Stimulated activated CD8-positive, alpha-beta memory T cell treated with anti-CD3 and anti-CD28 coated beads, Interleukin-2, amount 100 ng/mL, for 1 hour (primary cell): ENCODE measurements around the gene SVIP.

Source experiments
- DNase-seq, 2 donors: peaks; one replicate each; pipeline ENCODE4 v3.0.0-alpha.2; 2020; ENCODE audit warnings: low read depth in 2 of 2

SVIP gene

DNA sequence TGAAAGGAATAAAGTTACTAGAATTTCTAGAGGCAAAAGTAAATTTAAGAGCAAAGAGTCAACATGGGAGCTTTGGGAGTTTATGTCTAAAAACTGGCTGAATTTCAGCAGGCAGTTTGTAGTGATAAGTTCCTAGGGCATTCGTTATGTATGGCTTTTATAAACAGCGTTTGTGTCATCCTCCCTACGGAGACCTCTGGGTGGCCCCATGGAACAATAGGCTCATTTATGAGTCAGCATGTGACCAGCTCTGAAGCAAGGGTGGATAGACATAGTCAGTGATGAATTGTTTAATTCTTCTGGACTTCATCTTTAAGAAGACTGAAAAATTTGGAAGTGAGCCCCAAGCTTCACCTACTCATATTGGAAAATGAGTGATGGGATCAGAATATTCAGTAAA, 37.1 kb downstream of the SVIP start:
- no peak for DNase-seq

DNA sequence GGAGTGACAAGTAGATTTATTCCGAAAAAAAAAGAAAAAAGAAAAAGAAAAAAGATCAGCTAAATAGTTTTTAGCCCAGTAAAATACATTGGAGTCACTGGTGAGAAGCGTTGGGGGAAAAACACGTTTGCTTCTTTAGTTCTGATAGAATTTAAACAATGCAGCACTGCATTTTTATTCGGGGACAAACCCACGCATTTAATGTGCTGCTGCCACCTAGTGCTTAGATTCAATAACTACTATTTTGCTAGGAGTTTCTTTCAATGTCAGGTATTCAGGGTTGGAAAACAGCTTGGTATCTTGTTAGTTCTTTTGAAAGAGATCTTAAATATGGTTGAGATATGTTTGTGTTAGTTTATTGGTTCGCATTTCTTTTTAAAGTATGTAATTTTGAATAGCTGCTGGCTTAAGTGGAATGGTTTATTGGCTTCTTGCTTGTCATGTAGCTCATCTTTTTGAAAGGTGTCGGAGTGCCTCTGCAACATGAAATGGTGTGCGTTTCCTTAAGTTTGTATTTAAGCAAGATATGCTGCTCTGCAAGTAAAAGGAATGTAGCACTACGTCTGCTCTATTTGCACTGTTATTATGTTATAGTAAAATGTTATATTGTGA, 41.9 kb downstream of the SVIP start:
- DNase-seq = no peak

DNA sequence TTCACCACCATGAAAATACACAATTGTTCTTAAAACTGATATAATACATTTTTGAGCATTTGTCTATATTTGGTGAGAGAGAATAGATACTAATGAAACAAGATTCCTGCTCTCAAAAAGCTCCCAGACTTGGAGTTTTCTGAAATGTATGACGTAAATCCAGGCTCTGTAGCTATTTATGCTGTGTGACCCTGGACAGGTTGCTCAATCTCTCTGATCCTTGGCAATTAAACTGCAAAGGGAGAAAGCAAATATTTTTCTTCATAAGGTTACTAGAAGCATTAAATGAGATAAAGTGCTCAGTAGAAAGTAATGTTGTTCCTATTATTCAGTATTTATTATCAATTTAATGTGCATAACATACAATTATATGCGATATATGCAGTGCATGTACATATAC, 42.5 kb downstream of the SVIP start:
- no peak for DNase-seq

GRCh38 chr11:22786475-22786874, 43.1 kb downstream of the SVIP start:
- no peak for DNase-seq

DNA sequence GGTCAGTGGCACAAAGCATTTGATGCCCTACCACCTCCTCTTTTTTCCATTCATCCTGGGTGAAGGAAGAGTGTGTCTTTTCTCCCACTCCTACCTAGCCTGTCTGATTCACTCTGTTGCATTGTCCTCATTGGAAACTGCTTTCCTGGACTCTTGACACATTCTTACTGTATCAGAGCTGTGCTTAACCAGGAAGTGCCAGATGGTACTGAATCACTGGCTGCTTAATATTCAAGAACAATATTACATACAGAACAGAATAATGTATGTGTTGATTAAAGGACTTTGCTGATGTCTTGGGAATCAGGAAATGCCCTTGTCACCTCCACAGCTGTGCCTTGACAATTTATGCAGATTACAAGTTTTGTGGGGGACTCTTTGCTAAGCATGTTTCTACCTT, 44.4 kb downstream of the SVIP start:
- no peak for DNase-seq

GRCh38 chr11:22780952-22781593, 48.5 kb downstream of the SVIP start:
- no peak for DNase-seq

- DNase-seq = no peak
These were observed 49.8 kb downstream of the SVIP start for GRCh38 chr11:22779850-22780249.

DNA sequence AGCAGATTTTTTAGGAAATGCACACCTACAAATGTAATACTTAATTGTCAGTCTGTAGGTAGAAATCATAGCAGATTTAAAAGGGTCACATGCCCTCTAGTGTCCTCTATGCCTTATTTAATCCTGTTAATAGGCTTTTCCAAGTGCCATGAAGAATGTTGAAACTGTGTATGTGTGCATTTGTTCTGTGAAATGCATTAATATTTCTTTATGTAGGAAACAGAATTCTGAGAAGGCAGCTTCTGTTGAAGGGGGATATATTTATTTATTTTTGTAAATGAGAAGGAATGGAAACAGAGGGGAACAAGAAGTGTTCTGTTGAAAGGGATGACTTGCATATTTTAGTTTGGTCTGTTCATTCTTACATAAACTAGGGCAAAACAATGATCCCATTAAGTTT, 51.0 kb downstream of the SVIP start:
- no peak for DNase-seq

GRCh38 chr11:22775248-22775647, 54.4 kb downstream of the SVIP start:
- DNase-seq = no peak

DNA sequence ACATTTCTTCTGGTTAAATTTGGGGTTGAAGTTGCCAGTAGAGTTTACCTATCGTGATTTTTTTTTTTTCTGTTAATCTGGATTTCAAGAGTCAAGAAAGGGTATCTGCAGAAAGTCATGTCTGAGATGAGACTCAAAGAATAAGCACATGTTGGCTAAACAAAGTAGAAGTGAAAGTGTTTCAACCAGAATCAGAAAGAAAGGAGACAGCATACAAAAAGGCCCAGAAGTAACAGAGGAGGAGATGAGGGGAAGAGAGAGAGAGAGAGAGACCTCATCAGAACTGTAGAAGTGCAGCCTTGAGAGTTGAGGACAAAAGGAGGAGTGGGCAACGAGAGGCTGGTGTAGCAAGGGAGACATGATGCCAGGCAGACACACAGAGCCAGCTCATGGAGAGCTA, 54.9 kb downstream of the SVIP start:
- no peak for DNase-seq

DNA sequence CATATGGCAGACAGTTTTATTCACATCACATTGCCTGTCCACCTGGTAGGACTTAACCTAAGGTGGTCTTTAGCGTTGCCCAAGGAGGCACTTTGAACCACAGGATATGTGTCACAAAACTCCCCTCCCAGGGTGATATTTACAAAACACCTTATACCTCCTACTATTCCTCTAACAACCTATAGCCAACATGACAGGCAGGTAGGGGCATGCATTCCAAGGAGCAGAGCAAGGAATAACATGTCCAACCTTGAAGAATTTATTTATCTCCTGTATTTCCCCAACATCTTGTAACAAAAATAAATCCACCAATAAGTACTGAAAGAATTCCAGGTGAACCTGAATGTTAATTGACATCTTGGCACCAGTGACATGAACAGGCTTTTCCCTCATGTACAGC, 60.5 kb downstream of the SVIP start:
- no peak for DNase-seq
